Testis (tissue), 3 donors: ENCODE results near the gene AKIRIN2. TPM values are rescaled to one million over a fixed set of nuclear protein-coding genes. Genes with fewer than 3 reads are reported as not detected.
"Not testable (repeated sequence)": the region's sequence is repeated elsewhere in the genome, so short reads cannot be mapped to it uniquely, and the experiment has no call there.

Experiments used
- DNase-seq: peaks from one replicate; pipeline ENCODE4 v3.0.0-alpha.2; 2019
- H3K27ac ChIP-seq, 2 donors: fragments of 200-600 bp; sonication (generic); one replicate each; pipeline ENCODE4 v1.5.1; 2019
- H3K27me3 ChIP-seq: fragments of 200-600 bp; sonication (generic); one replicate; pipeline ENCODE4 v1.5.1; 2019
- H3K36me3 ChIP-seq: fragments of 200-600 bp; sonication (generic); one replicate; pipeline ENCODE4 v1.5.1; 2017; ENCODE audit warnings: low read depth; ENCODE audit errors: missing control alignments
- H3K4me1 ChIP-seq: fragments of 200-600 bp; sonication (generic); one replicate; pipeline ENCODE4 v1.5.1; 2019
- H3K4me3 ChIP-seq, 2 donors: fragments of 200-600 bp; sonication (generic); one replicate each; pipeline ENCODE4 v1.5.1; 2017 to 2019
- H3K9me3 ChIP-seq: fragments of 200-600 bp; sonication (generic); one replicate; pipeline ENCODE4 v1.5.1; 2017
- POLR2A ChIP-seq: fragments of 450-650 bp; IDR thresholded peaks from one replicate; pipeline ENCODE4 v1.6.1; 2017; ENCODE audit warnings: antibody characterized with exemption, mild to moderate bottlenecking, moderate library complexity
- WGBS, 2 donors: methylation state at CpG; one replicate each; pipeline ENCODE4 v1.1.5; 2018; 5-methylcytosine and 5-hydroxymethylcytosine counted together
- intact Hi-C: fragments of 100-400 bp; cut with DNase I; formaldehyde crosslinking; loops from one replicate; pipeline ENCODE4 v1.15.1; 2023; ENCODE audit warnings: low total_unique reads
- polyA plus RNA-seq: library from polyadenylated mRNA; stranded (reverse); fragments of 350-450 nt; fragmentation: Illumina TruSeq; extraction: RNeasy Lipid Tissue Mini Kit (QIAGEN cat#74804); gene quantifications from one replicate; pipeline ENCODE4 v1.2.3, GENCODE V29; 2014; ENCODE audit warnings: low read depth, low replicate concordance; ENCODE audit not compliant: insufficient read depth
- total RNA-seq, 2 donors: library from RNA; depleted of rRNA; stranded (reverse); fragments of >200 nt; gene quantifications; one replicate each; pipeline ENCODE4 v1.2.3, GENCODE V29; 2016
- TF ChIP-seq, protein P1 (sequence below), 3 experiments: fragments of 450-650 bp in 2 of 3; fragments of 200-600 bp in 1 of 3; sonication (generic) in 1 of 3; IDR thresholded peaks; one replicate each; pipeline ENCODE4 v1.5.1; 2016 to 2019; ENCODE audit warnings: antibody characterized with exemption in 3 of 3, mild to moderate bottlenecking in 2 of 3, moderate library complexity in 1 of 3

Gene AKIRIN2
- total and polyA plus RNA-seq, 3 donors from 2014 or later = 65.2 to 73.5 (median 72.5) TPM

GRCh38 chr6:87687296-87687695, 14.7 kb downstream of the AKIRIN2 start:
- TF ChIP-seq, protein P1, sequence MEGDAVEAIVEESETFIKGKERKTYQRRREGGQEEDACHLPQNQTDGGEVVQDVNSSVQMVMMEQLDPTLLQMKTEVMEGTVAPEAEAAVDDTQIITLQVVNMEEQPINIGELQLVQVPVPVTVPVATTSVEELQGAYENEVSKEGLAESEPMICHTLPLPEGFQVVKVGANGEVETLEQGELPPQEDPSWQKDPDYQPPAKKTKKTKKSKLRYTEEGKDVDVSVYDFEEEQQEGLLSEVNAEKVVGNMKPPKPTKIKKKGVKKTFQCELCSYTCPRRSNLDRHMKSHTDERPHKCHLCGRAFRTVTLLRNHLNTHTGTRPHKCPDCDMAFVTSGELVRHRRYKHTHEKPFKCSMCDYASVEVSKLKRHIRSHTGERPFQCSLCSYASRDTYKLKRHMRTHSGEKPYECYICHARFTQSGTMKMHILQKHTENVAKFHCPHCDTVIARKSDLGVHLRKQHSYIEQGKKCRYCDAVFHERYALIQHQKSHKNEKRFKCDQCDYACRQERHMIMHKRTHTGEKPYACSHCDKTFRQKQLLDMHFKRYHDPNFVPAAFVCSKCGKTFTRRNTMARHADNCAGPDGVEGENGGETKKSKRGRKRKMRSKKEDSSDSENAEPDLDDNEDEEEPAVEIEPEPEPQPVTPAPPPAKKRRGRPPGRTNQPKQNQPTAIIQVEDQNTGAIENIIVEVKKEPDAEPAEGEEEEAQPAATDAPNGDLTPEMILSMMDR (IDR thresholded peaks at IDR 0.05) = no peak
- no peak for TF ChIP-seq POLR2A
- Histone ChIP-seq H3K27me3 (no peaks in the 10 kb centered on the region), H3K4me3 (no peak overlapping the region), H3K27ac (no peak overlapping the region), H3K36me3 (no peaks in the 10 kb centered on the region), H3K4me1 (peaks cover 13% of the 10 kb centered on the region), H3K9me3 (no peaks in the 10 kb centered on the region)
- 67 to 71% methylated on average over 3 of the region's 3 CpGs for WGBS, 2 donors
- intact Hi-C loops = no loop called here
- no peak for DNase-seq

DNA sequence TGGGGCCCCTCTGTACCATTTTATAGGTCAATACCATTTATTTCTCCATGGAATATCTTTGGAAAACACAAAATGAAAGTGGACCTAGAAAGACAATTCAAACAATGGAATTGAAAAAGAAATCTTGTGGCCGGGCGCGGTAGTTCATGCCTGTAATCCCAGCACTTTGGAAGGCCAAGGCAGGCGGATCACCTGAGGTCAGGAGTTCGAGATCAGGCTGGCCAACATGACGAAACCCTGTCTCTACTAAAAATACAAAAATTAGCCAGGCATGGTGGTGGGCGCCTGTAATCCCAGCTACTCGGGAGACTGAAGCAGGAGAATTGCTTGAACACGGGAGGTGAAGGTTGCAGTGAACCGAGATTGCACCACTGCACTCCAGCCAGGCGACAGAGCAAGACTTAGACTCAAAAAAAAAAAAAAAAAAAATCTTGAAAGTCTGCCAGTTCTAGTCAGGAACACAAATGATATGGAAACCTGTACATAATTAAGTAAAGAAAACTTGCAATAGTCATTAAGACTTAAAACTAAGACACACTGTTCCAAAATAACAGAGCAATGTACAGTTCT, 15.3 kb downstream of the AKIRIN2 start:
- WGBS, 2 donors = 74 to 82% methylated on average over 11 of the region's 11 CpGs
- DNase-seq, intact Hi-C loops: not testable (repeated sequence)

DNA sequence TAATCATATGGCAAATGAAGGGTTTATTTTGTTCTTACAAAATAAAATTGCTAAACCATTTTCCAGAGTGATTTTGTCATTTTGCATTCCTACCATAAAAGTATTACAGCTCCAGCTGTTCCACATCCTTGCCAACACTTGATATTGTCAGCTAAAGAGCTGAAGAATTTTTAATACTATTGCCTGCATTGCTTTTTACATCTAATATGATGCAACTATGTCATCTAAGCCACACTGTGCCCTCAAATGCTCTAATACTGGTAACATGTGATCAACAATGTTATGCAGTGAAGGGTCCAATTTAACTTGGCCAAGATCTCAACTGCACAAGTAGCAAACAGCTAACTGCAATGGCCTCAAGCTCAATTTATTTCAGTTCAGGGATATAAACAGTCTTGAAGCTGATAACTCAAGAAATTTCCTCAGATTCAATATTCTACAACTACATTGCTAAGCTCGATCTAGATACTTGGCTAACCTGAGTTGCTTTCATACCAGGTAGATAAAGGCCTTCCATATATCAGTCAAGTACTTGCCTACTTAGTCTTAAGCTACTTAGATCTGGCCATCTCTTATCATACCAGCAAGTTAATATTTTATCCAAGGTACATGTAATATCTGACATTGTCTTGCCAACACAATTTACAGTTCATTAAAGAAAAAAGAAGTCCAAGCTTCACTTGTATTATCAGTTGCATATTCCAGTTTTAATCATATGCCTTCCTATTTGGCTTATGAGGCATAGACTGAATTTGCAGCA, 17.0 kb downstream of the AKIRIN2 start:
- H3K36me3 ChIP-seq = no peaks in the 10 kb centered on the region
- TF ChIP-seq, protein P1 (IDR thresholded peaks at IDR 0.05) = no peak
- TF ChIP-seq POLR2A = no peak
- H3K4me3 ChIP-seq = no peak overlapping the region
- 94 to 95% methylated on average over 1 of the region's 1 CpG for WGBS, 2 donors
- H3K4me1 ChIP-seq = peaks cover 12% of the 10 kb centered on the region
- intact Hi-C loops = no loop called here
- no peak for DNase-seq
- no peaks in the 10 kb centered on the region for H3K9me3 ChIP-seq
- no peak overlapping the region for H3K27ac ChIP-seq
- H3K27me3 ChIP-seq = no peaks in the 10 kb centered on the region

More for the DNA sequence above, 15.3 kb downstream of the AKIRIN2 start:
- not testable (repeated sequence) for H3K4me1 ChIP-seq, H3K4me3 ChIP-seq, H3K27me3 ChIP-seq, H3K36me3 ChIP-seq, H3K9me3 ChIP-seq, H3K27ac ChIP-seq

DNA sequence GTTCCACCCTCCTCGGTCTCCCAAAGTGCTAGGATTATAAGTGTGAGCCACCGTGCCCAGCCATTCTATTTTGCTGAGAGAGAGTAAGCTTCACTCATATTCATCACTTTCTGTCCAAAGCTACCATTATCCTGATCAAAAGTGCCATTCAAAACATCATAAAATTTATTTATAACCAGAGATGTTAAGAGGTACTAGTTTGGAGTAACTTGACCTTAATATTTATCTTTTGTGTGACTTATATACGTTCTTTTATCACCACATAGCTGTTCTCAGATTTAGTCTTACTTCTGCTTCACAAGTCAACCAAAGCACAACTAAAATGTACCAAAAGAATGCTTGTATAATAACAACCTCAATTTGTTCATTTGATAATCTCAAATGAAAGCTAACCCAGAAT, 18.1 kb downstream of the AKIRIN2 start:
- DNase-seq = no peak
- no peaks in the 10 kb centered on the region for H3K27me3 ChIP-seq
- intact Hi-C loops = no loop called here
- H3K4me1 ChIP-seq = peaks cover 7% of the 10 kb centered on the region
- TF ChIP-seq, protein P1 (IDR thresholded peaks at IDR 0.05) = no peak
- TF ChIP-seq POLR2A = no peak
- WGBS, 2 donors = 75 to 89% methylated on average over 3 of the region's 3 CpGs
- no peaks in the 10 kb centered on the region for H3K9me3 ChIP-seq
- H3K27ac ChIP-seq = no peak overlapping the region
- H3K36me3 ChIP-seq = no peaks in the 10 kb centered on the region
- H3K4me3 ChIP-seq = no peak overlapping the region

- DNase-seq = no peak
- no peaks in the 10 kb centered on the region for H3K9me3 ChIP-seq
- no peak overlapping the region for H3K27ac ChIP-seq
- H3K36me3 ChIP-seq = no peaks in the 10 kb centered on the region
- no peaks in the 10 kb centered on the region for H3K27me3 ChIP-seq
- TF ChIP-seq, protein P1 (IDR thresholded peaks at IDR 0.05) = no peak
- no peak for TF ChIP-seq POLR2A
- intact Hi-C loops = no loop called here
- peaks cover 7% of the 10 kb centered on the region for H3K4me1 ChIP-seq
- H3K4me3 ChIP-seq = no peak overlapping the region
Observed at GRCh38 chr6:87682310-87682709, 19.7 kb downstream of the AKIRIN2 start.
